ENCODE data around the gene RASA4B. TPM values are rescaled to one million over a fixed set of nuclear protein-coding genes. Genes with fewer than 3 reads are reported as not detected.
"Not testable (repeated sequence)": the region's sequence is repeated elsewhere in the genome, so short reads cannot be mapped to it uniquely, and the experiment has no call there.

Gene RASA4B
- total RNA-seq, 3 donors from 2014 or later: 20.0 to 50.1 (median 35.7) TPM

DNA sequence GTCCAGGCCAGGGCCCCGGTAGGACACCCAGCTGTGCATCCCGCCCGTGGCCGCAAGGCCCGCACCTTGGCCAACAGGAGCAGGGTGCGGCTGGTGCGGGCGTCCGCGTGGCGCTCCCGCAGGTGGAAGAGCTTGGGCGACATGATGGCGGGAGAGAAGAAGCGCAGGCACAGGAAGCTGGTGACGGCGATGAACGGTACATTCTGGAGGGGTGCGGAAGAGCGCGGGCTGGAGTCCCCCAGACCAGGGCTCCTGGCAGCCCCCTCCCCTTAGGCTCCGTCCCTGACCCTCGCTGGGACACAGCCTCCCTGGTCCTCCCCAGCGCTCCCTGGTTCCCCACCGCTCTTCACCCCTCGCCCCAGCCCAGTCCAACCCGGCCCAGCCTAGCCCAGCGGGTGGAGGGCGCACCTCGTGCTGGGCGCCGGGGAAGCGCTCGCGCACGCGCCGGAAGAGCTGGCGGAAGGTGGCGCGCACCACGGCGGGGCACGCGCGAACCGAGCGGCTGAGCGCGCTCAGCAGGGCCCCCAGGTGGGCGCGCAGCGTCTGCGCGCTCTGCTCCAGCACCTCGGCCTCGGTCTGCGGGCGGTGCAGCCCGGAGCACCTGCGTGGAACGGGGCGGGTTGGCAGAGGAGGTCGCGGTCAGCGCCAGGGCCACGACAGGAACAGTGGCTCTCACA is 23.0 kb downstream of the RASA4B start:
- H3K27me3 Mint-ChIP-seq (ENCODE audit: low read depth); H3K36me3 Mint-ChIP-seq (ENCODE audit: insufficient read depth); DNase-seq; H3K4me1 Mint-ChIP-seq (ENCODE audit: low read depth); H3K9me3 Mint-ChIP-seq; H3K4me3 Mint-ChIP-seq: not testable (repeated sequence)
- ATAC-seq: peak; percentile 80 to 81

DNA sequence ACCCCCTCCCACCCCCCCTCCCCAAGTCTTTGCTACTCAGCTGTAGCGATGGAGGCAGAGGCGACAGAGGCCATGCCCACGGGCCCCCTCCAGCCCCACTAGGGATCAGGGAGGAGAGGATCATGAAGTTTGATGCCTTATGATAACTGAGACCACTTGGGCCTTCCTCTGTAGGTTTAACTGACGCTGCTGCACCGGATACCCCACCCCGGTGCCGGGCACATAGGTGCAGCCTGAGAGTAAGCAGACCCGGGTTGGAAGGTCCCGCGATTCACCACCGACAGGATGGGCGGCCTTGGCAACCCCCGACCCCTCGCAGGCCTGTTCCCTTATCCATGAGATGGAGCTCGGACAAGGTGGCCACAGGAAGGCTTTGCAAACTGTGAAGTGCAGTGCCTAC is 23.6 kb downstream of the RASA4B start:
- peak in 1 of 2 donors; percentile 2 for ATAC-seq
- H3K27me3 Mint-ChIP-seq (ENCODE audit: low read depth); H3K4me1 Mint-ChIP-seq (ENCODE audit: low read depth); H3K9me3 Mint-ChIP-seq; H3K36me3 Mint-ChIP-seq (ENCODE audit: insufficient read depth); H3K4me3 Mint-ChIP-seq; DNase-seq: not testable (repeated sequence)

DNA sequence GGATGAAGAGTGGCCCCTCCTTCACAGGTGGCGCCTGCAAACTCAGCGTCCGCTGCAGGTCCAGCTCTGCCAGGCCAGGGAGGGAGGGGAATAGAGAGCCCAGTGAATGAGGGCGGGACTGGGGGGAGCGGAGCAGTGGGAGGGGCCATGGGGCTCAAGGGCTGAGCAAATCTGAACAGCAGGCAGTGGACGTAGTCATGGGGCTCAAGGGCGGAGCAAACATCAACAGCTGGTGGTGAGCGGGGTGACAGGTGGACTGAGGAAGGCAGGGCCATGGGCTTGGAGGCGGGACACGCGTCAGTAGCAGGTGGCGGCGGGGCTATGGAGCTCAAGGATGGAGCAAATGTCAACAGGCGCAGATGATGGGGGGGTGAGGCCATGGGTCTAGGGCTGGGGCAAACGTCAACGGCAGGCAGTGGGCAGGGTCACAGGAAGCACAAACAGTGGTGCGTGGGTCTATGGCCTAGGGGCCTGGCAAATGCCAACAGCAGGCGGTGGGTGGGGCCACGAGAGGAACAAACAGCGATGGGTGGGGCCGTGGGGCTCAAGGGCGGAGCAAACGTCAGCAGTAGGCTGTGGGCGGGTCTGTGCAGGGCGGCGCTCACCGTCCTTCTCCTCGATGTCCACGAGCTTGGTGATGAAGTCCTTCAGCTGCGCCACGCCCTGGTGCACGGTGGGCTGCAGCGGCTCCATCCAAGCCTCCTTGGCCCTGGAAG is 24.2 kb downstream of the RASA4B start:
- ATAC-seq: peak in 1 of 2 donors; percentile 18
- not testable (repeated sequence) for H3K4me1 Mint-ChIP-seq (ENCODE audit: low read depth); H3K27me3 Mint-ChIP-seq (ENCODE audit: low read depth); DNase-seq; H3K36me3 Mint-ChIP-seq (ENCODE audit: insufficient read depth); H3K9me3 Mint-ChIP-seq; H3K4me3 Mint-ChIP-seq

DNA sequence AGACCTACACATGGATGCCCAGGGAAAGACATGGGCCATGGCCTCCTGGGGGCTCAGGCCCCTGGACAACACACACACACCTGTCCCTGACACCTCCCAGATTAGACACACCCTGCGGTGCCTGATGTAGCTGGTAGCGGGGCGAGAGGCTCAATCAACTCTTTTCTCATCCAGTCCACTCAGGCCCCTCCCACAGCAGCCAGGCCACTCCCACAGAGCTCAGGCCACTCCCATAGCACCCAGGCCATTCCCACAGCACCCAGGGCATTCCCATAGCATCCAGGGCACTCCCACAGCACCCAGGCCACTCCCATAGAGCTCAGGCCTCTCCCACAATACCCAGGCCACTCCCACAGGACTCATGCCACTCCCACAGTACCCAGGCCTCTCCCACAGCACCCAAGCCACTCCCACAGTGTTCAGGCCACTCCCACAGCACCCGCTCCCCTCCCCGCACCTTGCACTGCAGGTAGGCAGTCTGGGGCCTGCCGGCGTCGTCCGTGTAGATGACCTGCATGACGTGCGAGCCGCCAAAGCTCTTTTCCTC is 27.0 kb downstream of the RASA4B start:
- peak; percentile 61 to 69 for ATAC-seq
- not testable (repeated sequence) for DNase-seq; H3K36me3 Mint-ChIP-seq (ENCODE audit: insufficient read depth); H3K4me3 Mint-ChIP-seq; H3K27me3 Mint-ChIP-seq (ENCODE audit: low read depth); H3K9me3 Mint-ChIP-seq; H3K4me1 Mint-ChIP-seq (ENCODE audit: low read depth)

DNA sequence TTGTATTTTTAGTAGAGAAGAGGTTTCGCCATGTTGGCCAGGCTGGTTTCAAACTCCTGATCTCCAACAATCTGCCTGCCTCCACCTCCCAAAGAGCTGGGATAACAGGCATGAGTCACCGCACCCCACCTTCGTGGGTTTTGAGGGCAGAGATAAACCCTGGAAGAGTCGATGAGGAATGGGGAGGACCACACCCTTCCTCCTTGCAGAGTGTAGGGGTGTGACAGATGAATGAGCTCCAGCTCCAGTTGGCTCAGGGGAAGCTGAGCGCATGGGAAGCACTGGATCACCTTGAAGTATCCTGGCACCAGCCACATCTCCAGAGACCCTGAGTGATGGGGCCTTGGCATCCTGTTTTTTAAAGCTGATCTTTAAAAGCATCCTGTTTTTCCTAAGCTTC is 33.3 kb downstream of the RASA4B start:
- not testable (repeated sequence) for H3K4me1 Mint-ChIP-seq (ENCODE audit: low read depth); H3K4me3 Mint-ChIP-seq; H3K36me3 Mint-ChIP-seq (ENCODE audit: insufficient read depth); ATAC-seq; H3K27me3 Mint-ChIP-seq (ENCODE audit: low read depth); DNase-seq; H3K9me3 Mint-ChIP-seq

DNA sequence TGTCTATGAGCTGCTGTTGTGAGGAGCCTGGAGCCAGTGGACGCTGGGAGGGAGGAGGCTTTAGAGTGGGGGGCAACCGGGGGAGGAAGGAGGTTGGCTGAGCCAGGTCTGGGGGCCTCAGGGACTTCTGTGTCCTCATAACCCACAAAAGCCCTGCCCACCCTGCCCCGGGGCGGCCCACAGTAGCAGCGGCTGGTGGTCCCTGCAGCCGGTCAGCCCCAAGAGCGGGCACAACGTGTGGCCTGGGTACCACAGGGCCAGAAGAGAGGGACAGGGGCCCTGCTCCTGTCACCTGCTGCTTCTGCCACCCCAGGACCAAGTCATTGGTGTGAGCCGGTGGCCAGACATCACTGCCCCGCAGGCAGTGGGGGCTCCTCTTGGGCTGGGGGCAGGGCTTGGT is 35.6 kb downstream of the RASA4B start:
- not testable (repeated sequence) for H3K4me3 Mint-ChIP-seq; H3K4me1 Mint-ChIP-seq (ENCODE audit: low read depth); DNase-seq; ATAC-seq; H3K9me3 Mint-ChIP-seq; H3K36me3 Mint-ChIP-seq (ENCODE audit: insufficient read depth); H3K27me3 Mint-ChIP-seq (ENCODE audit: low read depth)

DNA sequence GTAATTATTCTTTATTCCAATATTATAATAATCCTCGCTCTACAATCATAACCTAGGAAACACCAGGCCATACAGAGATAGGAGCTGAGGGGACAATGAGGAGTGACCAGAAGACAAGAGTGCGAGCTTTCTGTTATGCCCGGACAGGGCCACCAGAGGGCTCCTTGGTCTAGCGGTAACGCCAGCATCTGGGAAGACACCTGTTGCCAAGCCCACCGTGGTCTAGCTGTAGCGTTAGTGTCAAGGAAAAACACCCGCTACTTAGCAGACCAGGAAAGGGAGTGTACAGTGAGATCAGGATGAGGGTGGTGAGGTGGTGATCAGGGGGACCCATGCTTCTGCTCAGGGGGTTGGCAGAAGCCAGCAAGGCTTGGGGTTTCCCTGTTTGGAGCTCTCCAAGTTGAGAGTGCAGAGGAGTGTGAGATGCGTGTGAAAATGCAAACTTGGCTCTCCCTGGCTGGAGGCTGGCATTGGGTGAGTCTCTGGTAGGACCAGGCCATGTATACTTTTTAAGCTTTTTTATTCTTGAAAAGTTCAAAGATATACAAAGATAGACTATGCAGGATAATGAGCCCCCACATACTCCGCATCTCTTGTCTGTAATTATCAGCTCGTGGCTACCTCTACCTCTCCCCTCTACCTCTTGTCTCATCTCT is 37.5 kb downstream of the RASA4B start:
- H3K9me3 Mint-ChIP-seq; H3K4me1 Mint-ChIP-seq (ENCODE audit: low read depth); DNase-seq; H3K4me3 Mint-ChIP-seq; H3K36me3 Mint-ChIP-seq (ENCODE audit: insufficient read depth); H3K27me3 Mint-ChIP-seq (ENCODE audit: low read depth); ATAC-seq: not testable (repeated sequence)

DNA sequence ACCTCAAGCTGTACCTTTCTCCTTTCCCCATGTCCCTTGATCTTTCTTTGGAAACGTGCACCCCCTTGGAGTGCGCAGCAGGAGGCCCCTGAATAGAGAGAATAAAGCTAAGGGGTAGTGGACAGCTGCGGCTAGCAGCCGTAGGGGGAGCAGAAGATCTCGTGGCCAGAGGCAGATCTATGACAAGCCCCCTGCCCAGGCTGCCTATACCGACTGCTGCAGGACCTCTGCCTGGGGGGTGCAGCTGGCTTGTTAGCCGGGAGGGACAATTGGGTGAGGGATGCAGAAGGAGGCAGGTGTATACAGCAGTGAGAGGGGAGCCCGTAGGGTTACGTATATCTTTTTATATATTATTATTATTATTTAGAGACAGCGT is 38.4 kb downstream of the RASA4B start:
- H3K27me3 Mint-ChIP-seq (ENCODE audit: low read depth); H3K4me3 Mint-ChIP-seq; H3K36me3 Mint-ChIP-seq (ENCODE audit: insufficient read depth); H3K4me1 Mint-ChIP-seq (ENCODE audit: low read depth); DNase-seq; H3K9me3 Mint-ChIP-seq: not testable (repeated sequence)
- ATAC-seq: peak; percentile 6 to 7

DNA sequence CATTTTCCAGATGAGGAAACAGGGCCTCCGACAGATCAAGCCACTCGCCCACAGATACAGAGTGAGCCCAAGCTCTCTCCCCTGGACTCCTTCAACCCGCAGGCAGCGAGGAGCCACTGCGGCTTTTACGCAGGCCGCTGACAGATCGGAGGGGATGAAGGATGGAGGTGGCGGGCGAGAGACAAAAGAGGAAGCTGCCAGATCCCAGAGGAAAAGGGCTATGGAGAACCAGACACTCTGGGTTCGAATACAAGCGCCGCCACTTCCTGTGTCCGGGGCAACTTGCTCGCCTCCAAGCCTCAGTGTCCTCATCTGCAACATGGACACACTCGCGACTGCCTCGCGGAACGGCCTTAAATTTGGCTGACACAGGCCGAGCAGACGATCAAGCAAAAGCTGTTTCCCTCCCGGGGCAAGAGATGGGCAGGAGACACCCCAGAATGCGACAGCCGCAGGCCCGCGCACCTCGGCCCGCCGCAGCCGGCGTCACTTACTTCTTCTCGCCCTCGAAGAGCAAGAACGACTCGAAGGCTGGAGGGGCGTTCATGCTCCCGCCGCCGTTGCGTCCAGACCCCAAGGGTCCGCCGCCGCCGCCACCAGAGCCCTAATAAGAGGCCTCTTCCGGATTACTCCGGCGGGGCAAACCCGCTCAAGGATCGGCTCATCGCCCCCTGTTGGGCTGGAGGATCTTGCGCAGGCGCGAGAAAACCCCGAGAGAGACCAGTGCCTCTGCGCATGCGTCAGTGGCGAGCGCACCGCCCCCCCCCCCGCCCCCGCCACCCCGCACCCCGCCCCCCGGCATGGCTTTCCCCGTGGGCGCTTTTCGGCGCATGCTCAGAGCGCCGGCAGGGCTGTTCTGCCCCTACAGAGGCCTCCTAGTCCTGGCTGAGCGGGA is 39.0 kb downstream of the RASA4B start, which contains the start of gene POLR2J:
Gene POLR2J, minus strand, starts transcription at position 609 of the 895 bp plus-strand sequence. Its CDS starts 62 bp downstream, at position 547.
- ATAC-seq: peak; percentile 91 to 97
- DNase-seq: peak; percentile 98

DNA sequence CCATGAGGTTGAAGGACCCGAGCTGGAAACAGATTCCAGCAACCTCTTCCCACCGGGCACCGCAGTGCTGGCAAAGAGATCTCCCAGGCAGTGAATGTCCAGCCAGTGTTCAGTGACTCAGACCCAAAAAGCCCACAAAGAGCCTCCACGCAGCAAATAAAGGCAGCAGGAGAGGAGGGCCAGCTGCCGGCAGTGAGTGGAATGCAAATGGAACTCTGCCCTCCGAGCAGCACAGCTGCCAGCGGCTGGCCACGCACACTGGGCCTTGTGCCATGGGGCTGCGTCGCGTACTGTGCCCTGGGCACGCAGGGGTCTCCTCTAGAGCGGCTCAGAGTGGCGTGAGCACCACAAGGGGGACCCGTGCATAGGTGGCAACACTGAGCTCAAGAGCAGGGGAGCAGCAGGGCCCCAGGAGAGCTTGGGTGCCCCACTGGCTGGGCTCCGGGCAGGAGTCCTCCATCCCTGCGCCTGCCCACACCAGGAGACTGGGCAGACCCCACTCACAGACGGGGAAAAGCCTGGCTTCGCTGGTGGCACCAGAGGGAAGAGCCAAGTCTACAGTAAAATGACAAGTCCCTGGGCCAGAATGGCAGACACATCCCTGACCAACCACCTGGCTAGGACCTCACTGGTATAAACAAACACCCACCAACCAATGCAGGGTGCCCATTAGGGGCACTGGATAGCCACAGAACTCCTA is 42.7 kb downstream of the RASA4B start:
- H3K4me1 Mint-ChIP-seq (ENCODE audit: low read depth); H3K9me3 Mint-ChIP-seq; H3K27me3 Mint-ChIP-seq (ENCODE audit: low read depth); H3K36me3 Mint-ChIP-seq (ENCODE audit: insufficient read depth); ATAC-seq; H3K4me3 Mint-ChIP-seq; DNase-seq: not testable (repeated sequence)

More for the DNA sequence above, 39.0 kb downstream of the RASA4B start, which contains the start of gene POLR2J:
- H3K4me1 Mint-ChIP-seq (ENCODE audit: low read depth); H3K36me3 Mint-ChIP-seq (ENCODE audit: insufficient read depth); H3K9me3 Mint-ChIP-seq; H3K27me3 Mint-ChIP-seq (ENCODE audit: low read depth): not testable (repeated sequence)
- H3K4me3 Mint-ChIP-seq: peak within 1 kb of the TSS; percentile 89

DNA sequence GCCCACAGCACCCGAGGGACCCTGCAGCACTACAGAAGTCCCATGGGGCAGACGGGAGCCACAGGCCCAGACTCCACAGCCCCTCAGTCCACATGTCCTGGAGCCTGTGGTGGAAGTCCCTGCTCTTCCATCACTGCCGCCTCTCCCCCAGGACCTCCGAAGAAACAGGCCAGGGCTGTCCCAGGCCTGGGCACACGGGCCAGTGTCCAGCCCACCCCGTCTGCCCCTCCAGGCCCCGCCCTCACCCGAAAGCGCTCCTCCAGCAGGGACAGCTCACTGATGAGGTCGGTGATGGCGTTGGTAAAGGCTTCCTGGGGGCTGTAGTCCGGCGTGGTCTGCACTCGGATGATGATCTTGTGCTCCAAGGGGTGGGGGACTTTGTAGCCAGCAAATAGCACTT is 43.5 kb downstream of the RASA4B start:
- H3K9me3 Mint-ChIP-seq; H3K36me3 Mint-ChIP-seq (ENCODE audit: insufficient read depth): not testable (repeated sequence)

DNA sequence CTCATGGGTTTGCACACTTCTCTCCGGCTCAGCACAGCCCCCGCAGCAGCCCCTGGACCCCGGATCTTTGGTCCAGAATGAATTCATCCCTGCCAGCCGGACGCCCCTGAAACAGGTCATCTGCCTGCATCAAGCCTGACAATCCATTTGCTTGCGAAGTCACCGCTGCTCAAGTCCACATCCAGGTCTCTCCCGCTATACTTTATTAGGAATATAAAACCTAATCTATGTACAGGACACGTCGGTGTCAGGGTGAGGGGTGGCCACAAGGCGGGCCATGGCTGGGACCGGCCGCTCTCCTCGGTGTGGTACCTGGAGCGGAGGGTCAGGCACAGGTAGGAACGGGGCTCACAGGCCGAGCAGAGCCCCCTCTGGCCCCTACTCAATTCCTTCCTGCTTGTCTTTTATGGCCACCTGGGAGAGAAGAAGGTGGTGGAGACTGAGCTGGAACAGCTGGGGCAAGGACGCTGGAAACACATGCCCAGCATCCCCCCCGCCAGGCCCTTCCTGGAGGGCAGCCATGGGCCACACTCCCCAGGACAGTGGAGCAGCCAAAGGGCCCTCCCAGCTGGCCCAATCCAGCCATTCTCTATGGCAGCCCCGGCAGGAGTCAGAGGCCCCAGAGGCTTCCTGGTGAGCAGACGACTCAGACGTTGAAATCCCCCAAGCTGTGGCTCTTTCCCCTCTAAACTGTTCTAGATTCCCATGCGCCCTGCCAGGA is 44.1 kb downstream of the RASA4B start:
- Mint-ChIP-seq H3K4me3 (no peak overlapping the region), H3K36me3 (ENCODE audit: insufficient read depth) (peaks cover 3% of the 10 kb centered on the region), H3K9me3 (no peaks in the 10 kb centered on the region), H3K4me1 (ENCODE audit: low read depth) (no peaks in the 10 kb centered on the region), H3K27me3 (ENCODE audit: low read depth) (no peaks in the 10 kb centered on the region)
- ATAC-seq (no peak), DNase-seq (no peak)

More for the DNA sequence above, 43.5 kb downstream of the RASA4B start:
- not testable (repeated sequence) for H3K4me3 Mint-ChIP-seq; H3K4me1 Mint-ChIP-seq (ENCODE audit: low read depth); H3K27me3 Mint-ChIP-seq (ENCODE audit: low read depth); ATAC-seq; DNase-seq
